H9 (cell line): Measurements from ENCODE around the gene CYP26A1. TPM values are rescaled to one million over a fixed set of nuclear protein-coding genes. Genes with fewer than 3 reads are reported as not detected.

Source experiments
- DNase-seq: peaks from one replicate; pipeline ENCODE4 v3.0.0-alpha.2; 2017
- H2AFZ ChIP-seq: one replicate; pipeline ENCODE4 v1.6.1; 2013; ENCODE audit warnings: mild to moderate bottlenecking, low read length, control low read depth, moderate library complexity
- H2AK5ac ChIP-seq: 2 replicates; pipeline ENCODE4 v1.6.1; 2013; ENCODE audit warnings: low read length, control low read depth, mixed read lengths; ENCODE audit not compliant: insufficient read length
- H2BK120ac ChIP-seq: one replicate; pipeline ENCODE4 v1.6.1; 2013; ENCODE audit warnings: low read depth, mild to moderate bottlenecking, low read length, control low read depth, inconsistent platforms; ENCODE audit not compliant: poor library complexity, severe bottlenecking
- H2BK12ac ChIP-seq: 2 replicates; pipeline ENCODE4 v1.6.1; 2013; ENCODE audit warnings: low read length, control low read depth, mixed read lengths, low read depth; ENCODE audit not compliant: insufficient read length
- H2BK15ac ChIP-seq: 2 replicates; pipeline ENCODE4 v1.6.1; 2013; ENCODE audit warnings: low read depth, low read length, control low read depth
- H2BK20ac ChIP-seq: one replicate; pipeline ENCODE4 v1.6.1; 2013; ENCODE audit warnings: low read depth, mild to moderate bottlenecking, low read length, control low read depth, inconsistent platforms; ENCODE audit not compliant: poor library complexity, severe bottlenecking
- H2BK5ac ChIP-seq: 2 replicates; pipeline ENCODE4 v1.6.1; 2013; ENCODE audit warnings: low read length, control low read depth, mixed read lengths; ENCODE audit not compliant: insufficient read length
- H3K14ac ChIP-seq: 2 replicates; pipeline ENCODE4 v1.6.1; 2013; ENCODE audit warnings: low read length, control low read depth; ENCODE audit not compliant: insufficient read depth
- H3K18ac ChIP-seq: 2 replicates; pipeline ENCODE4 v1.6.1; 2013; ENCODE audit warnings: low read depth, mild to moderate bottlenecking, mixed read lengths, low read length, control low read depth; ENCODE audit not compliant: insufficient read length
- H3K23ac ChIP-seq: 2 replicates; pipeline ENCODE4 v1.6.1; 2013; ENCODE audit warnings: low read length, control low read depth, mixed read lengths, low read depth; ENCODE audit not compliant: insufficient read length
- H3K23me2 ChIP-seq: 2 replicates; pipeline ENCODE4 v1.6.1; 2013; ENCODE audit warnings: low read depth, mild to moderate bottlenecking, mixed read lengths, low read length, control low read depth; ENCODE audit not compliant: insufficient read length, poor library complexity, severe bottlenecking
- H3K27ac ChIP-seq: 2 replicates; pipeline ENCODE4 v1.5.1; 2013; ENCODE audit warnings: low read length, control low read depth, mixed read lengths, low read depth; ENCODE audit not compliant: insufficient read length
- H3K27me3 ChIP-seq: 2 replicates; pipeline ENCODE4 v1.6.1; 2013; ENCODE audit warnings: low read length, control low read depth, inconsistent platforms; ENCODE audit not compliant: insufficient read depth
- H3K4ac ChIP-seq: 2 replicates; pipeline ENCODE4 v1.6.1; 2013; ENCODE audit warnings: low read depth, mild to moderate bottlenecking, control low read depth, inconsistent platforms, low read length, moderate library complexity
- H3K4me1 ChIP-seq: 2 replicates; pipeline ENCODE4 v1.6.1; 2013; ENCODE audit warnings: low read length, control low read depth, inconsistent platforms; ENCODE audit not compliant: insufficient read depth
- H3K4me2 ChIP-seq: 2 replicates; pipeline ENCODE4 v1.6.1; 2013; ENCODE audit warnings: low read length, control low read depth, mixed read lengths; ENCODE audit not compliant: insufficient read length, insufficient read depth
- H3K56ac ChIP-seq: 2 replicates; pipeline ENCODE4 v1.6.1; 2013; ENCODE audit warnings: low read depth, mild to moderate bottlenecking, mixed read lengths, low read length, control low read depth; ENCODE audit not compliant: insufficient read length
- H3K79me1 ChIP-seq: 2 replicates; pipeline ENCODE4 v1.6.1; 2013; ENCODE audit warnings: low read depth, mild to moderate bottlenecking, moderate library complexity, low read length, control low read depth, inconsistent platforms; ENCODE audit not compliant: insufficient read depth, poor library complexity, severe bottlenecking
- H3K79me2 ChIP-seq: 2 replicates; pipeline ENCODE4 v1.6.1; 2013; ENCODE audit warnings: low read length, control low read depth, inconsistent platforms; ENCODE audit not compliant: insufficient read depth
- H3K9ac ChIP-seq: 2 replicates; pipeline ENCODE4 v1.6.1; 2013; ENCODE audit warnings: low read length, control low read depth, mixed read lengths; ENCODE audit not compliant: insufficient read length; ENCODE audit errors: extremely low read depth
- H3K9me3 ChIP-seq: one replicate; pipeline ENCODE4 v1.6.1; 2013; ENCODE audit warnings: low read depth, low read length, inconsistent platforms; ENCODE audit not compliant: control insufficient read depth
- H3T11ph ChIP-seq: one replicate; pipeline ENCODE4 v1.6.1; 2013; ENCODE audit warnings: mild to moderate bottlenecking, low read length, control low read depth, inconsistent platforms
- H4K20me1 ChIP-seq: one replicate; pipeline ENCODE4 v1.6.1; 2013; ENCODE audit not compliant: control insufficient read depth, insufficient read length, insufficient read depth
- H4K5ac ChIP-seq: 2 replicates; pipeline ENCODE4 v1.6.1; 2013; ENCODE audit warnings: low read depth, mild to moderate bottlenecking, mixed read lengths, low read length, control low read depth; ENCODE audit not compliant: insufficient read length
- H4K8ac ChIP-seq: replicated peaks from 2 replicates; pipeline ENCODE4 v1.6.1; 2013; ENCODE audit warnings: low read length, control low read depth, mixed read lengths, low read depth; ENCODE audit not compliant: insufficient read length
- H4K91ac ChIP-seq: 2 replicates; pipeline ENCODE4 v1.6.1; 2013; ENCODE audit warnings: low read depth, mild to moderate bottlenecking, moderate library complexity, mixed read lengths, low read length, control low read depth; ENCODE audit not compliant: insufficient read length
- H3K27ac Mint-ChIP-seq, 3 experiments: 2 replicates in 2 of 3; 3 replicates in 1 of 3; pipeline ENCODE4 v1.8.0; 2020 to 2021; ENCODE audit warnings: mixed read lengths in 3 of 3, mild to moderate bottlenecking in 1 of 3, moderate library complexity in 1 of 3
- H3K27me3 Mint-ChIP-seq: 2 replicates; pipeline ENCODE4 v1.8.0; 2021; ENCODE audit warnings: low read depth, mild to moderate bottlenecking, moderate library complexity, mixed read lengths
- H3K36me3 Mint-ChIP-seq, 3 experiments: 2 replicates in 2 of 3; 3 replicates in 1 of 3; pipeline ENCODE4 v1.8.0; 2020 to 2021; ENCODE audit warnings: low read depth in 3 of 3, mixed read lengths in 3 of 3; ENCODE audit not compliant: insufficient read depth in 1 of 3
- H3K4me1 Mint-ChIP-seq, 2 experiments: 2 replicates each; pipeline ENCODE4 v1.8.0; 2020; ENCODE audit warnings: mixed read lengths in 2 of 2
- H3K4me3 Mint-ChIP-seq, 2 experiments: 2 replicates in 1 of 2; 3 replicates in 1 of 2; pipeline ENCODE4 v1.8.0; 2020 to 2021; ENCODE audit warnings: mild to moderate bottlenecking in 2 of 2, mixed read lengths in 2 of 2, moderate library complexity in 1 of 2
- H3K9me3 Mint-ChIP-seq, 2 experiments: 2 replicates in 1 of 2; 3 replicates in 1 of 2; pipeline ENCODE4 v1.8.0; 2020; ENCODE audit warnings: mild to moderate bottlenecking in 2 of 2, mixed read lengths in 2 of 2, moderate library complexity in 1 of 2
- CTCF ChIP-seq: fragments of 200-600 bp; sonication (generic); conservative IDR thresholded peaks from 3 replicates; pipeline ENCODE4 v1.8.0; 2021; ENCODE audit warnings: antibody characterized with exemption, mild to moderate bottlenecking
- WGBS: extraction: QIAGEN DNeasy Blood & Tissue Kit; methylation state at CpG from one replicate; pipeline ENCODE4 v1.1.7; 2013; ENCODE audit warnings: missing lambda C conversion rate, low lambda C conversion rate, mixed read lengths; ENCODE audit not compliant: insufficient read length; ENCODE audit errors: extremely low coverage; 5-methylcytosine and 5-hydroxymethylcytosine counted together
- total RNA-seq: library from RNA; stranded (reverse); gene quantifications from 2 replicates; pipeline ENCODE4 v1.2.1, GENCODE V29; 2021

The CYP26A1 gene
- total RNA-seq, 1 experiment from 2014 or later, result 72.1 TPM

GRCh38 chr10:93067443-93068365 is 6.0 kb upstream of the CYP26A1 start:
- H3K27me3 Mint-ChIP-seq, result peaks cover 99% of the 10 kb centered on the region
- H3K27me3 ChIP-seq, result peaks cover 98% of the 10 kb centered on the region
- TF ChIP-seq CTCF, result no peak

More at GRCh38 chr10:93067443-93068365, 6.0 kb upstream of the CYP26A1 start:
- Histone ChIP-seq H3K79me2 (no peaks in the 10 kb centered on the region), H2AFZ (no peak overlapping the region), H3T11ph (no peak overlapping the region), H2BK5ac (no peak overlapping the region), H3K4me2 (peak overlapping the region; percentile 37), H4K20me1 (no peaks in the 10 kb centered on the region), H2BK12ac (no peak overlapping the region), H2BK20ac (no peak overlapping the region), H2AK5ac (no peak overlapping the region), H3K27ac (no peak overlapping the region), H3K56ac (no peak overlapping the region), H3K9ac (no peak overlapping the region), H4K5ac (no peak overlapping the region), H3K4me1 (no peaks in the 10 kb centered on the region), H3K23me2 (peaks cover 16% of the 10 kb centered on the region), H3K79me1 (no peaks in the 10 kb centered on the region), H3K23ac (no peak overlapping the region), H3K14ac (no peak overlapping the region), H3K18ac (no peak overlapping the region), H2BK120ac (no peak overlapping the region), H4K8ac (no peak overlapping the region), H2BK15ac (no peak overlapping the region), H4K91ac (no peak overlapping the region), H3K4ac (no peak overlapping the region), H3K9me3 (no peaks in the 10 kb centered on the region)
- no peak for DNase-seq
- H3K4me3 Mint-ChIP-seq, result peak overlapping the region; percentile 56 to 77
- peaks cover 0 to 4% (median 4%) of the 10 kb centered on the region in 3 experiments; a peak in 4 of 7 replicates for H3K36me3 Mint-ChIP-seq
- H3K9me3 Mint-ChIP-seq, result peaks cover 3 to 6% of the 10 kb centered on the region in 2 experiments; a peak in 3 of 5 replicates
- H3K27ac Mint-ChIP-seq, result no peak overlapping the region
- WGBS, result no CpG with 5 or more reads among the region's 17 CpGs
- peaks cover 38 to 58% of the 10 kb centered on the region in 2 experiments for H3K4me1 Mint-ChIP-seq
